Heart right ventricle (tissue), 16 donors: ENCODE data around the gene HEXD. TPM values are rescaled to one million over a fixed set of nuclear protein-coding genes. Genes with fewer than 3 reads are reported as not detected.

Source experiments
- ATAC-seq, 8 donors: fragments of 200-7000 bp; cut with Tn5 transposase; one replicate each; pipeline ENCODE4 v1.9.1; 2020; ENCODE audit warnings: mild to moderate bottlenecking in 8 of 8, moderate library complexity in 8 of 8, moderate number of reproducible peaks in 1 of 8
- DNase-seq, 2 donors: peaks; one replicate each; pipeline ENCODE4 v3.0.0-alpha.2; 2020
- H3K27ac ChIP-seq, 10 donors: fragments of 200-600 bp; sonication (generic) in 2 of 10; one replicate each; pipeline versions ENCODE4 v1.5.0 to v1.8.0; 2020 to 2022; ENCODE audit warnings: mild to moderate bottlenecking in 3 of 10
- H3K27me3 ChIP-seq, 7 donors: fragments of 200-600 bp; one replicate each; pipeline ENCODE4 v1.8.0; 2021 to 2022; ENCODE audit warnings: mild to moderate bottlenecking in 2 of 7
- H3K36me3 ChIP-seq, 9 donors: fragments of 200-600 bp; sonication (generic) in 1 of 9; one replicate each; pipeline versions ENCODE4 v1.5.0 to v1.8.0; 2020 to 2022; ENCODE audit warnings: mild to moderate bottlenecking in 2 of 9
- H3K4me1 ChIP-seq, 9 donors: fragments of 200-600 bp; sonication (generic) in 1 of 9; one replicate each; pipeline versions ENCODE4 v1.5.0 to v1.8.0; 2020 to 2022; ENCODE audit warnings: mild to moderate bottlenecking in 4 of 9
- H3K4me3 ChIP-seq, 10 donors: fragments of 200-600 bp; sonication (generic) in 2 of 10; one replicate each; pipeline versions ENCODE4 v1.5.0 to v1.8.0; 2020 to 2022; ENCODE audit warnings: mild to moderate bottlenecking in 7 of 10, moderate library complexity in 2 of 10
- H3K9me3 ChIP-seq, 11 donors: fragments of 200-600 bp in 10 of 11; sonication (generic) in 2 of 11; one replicate each; pipeline versions ENCODE4 v1.5.0 to v1.8.0; 2013 to 2022; ENCODE audit warnings: mild to moderate bottlenecking in 2 of 11, control low read depth in 1 of 11, moderate library complexity in 1 of 11
- WGBS, 2 donors: extraction: QIAGEN DNeasy Blood & Tissue Kit; methylation state at CpG; one replicate each; pipeline ENCODE4 v1.1.7; 2013; ENCODE audit warnings: inconsistent platforms in 1 of 2; 5-methylcytosine and 5-hydroxymethylcytosine counted together
- intact Hi-C, 10 donors: fragments of 100-400 bp; cut with DNase I; formaldehyde crosslinking; loops; one replicate each; pipeline versions ENCODE4 v1.11.1 to v1.14.2; 2022
- polyA plus RNA-seq, 2 donors: library from polyadenylated mRNA; stranded (reverse); fragments of 200-250 nt; gene quantifications; one replicate each; pipeline ENCODE4 v1.2.3, GENCODE V29; 2013
- total RNA-seq, 10 donors: library from RNA; stranded (reverse); fragmentation: NEBNext Ultra II Directional in 3 of 10; extraction: Animal tissue kit (Norgen Biotek cat#: 25700) in 3 of 10; gene quantifications; one replicate each; pipeline versions ENCODE4 v1.2.1 to v1.2.4, GENCODE V29; 2021 to 2023
- TF ChIP-seq, protein P1 (sequence below), 9 donors: fragments of 200-600 bp; sonication (generic) in 2 of 9; IDR thresholded peaks; one replicate each; pipeline versions ENCODE4 v1.5.0 to v1.8.0; 2021 to 2022; ENCODE audit warnings: antibody characterized with exemption in 9 of 9, mild to moderate bottlenecking in 5 of 9, moderate library complexity in 1 of 9
- donor health status: Arrhythmogenic right ventricular cardiomyopathy.
- donor health status: ischemic (EF 13 %, LVEDD 7.1; RV severe dilation, severe dysfunction).
- donor health status: healthy with polysubstance abuse.
- donor health status: DM: no; HTN: yes; CAD: no.
- donor health status: DM: no; HTN: no; CAD: no.
- donor health status: ischemic (EF 25% LVEDD 6.9; RV normal size, moderate dysfunction).
- donor health status: ischemic (EF 25% LVEDD 5.7; RV mildly dilated, moderate dysfunction).
- donor health status: healthy.
- donor health status: DM: yes; HTN: yes; CAD: no.
- donor health status: Ischemic cardiomyopathy.
- donor health status: ischemic (EF 35%, LVEDD 5.7; RV mildly dilated, moderate dysfunction).
- donor health status: nonischemic (EF 11% LVEDD 7.7; RV severe dilation, severe dysfunction).
- donor health status: DM: yes; HTN: yes; CAD: no.
- donor health status: PGD.
- donor health status: ischemic (EF 29% LVEDD 5.4; RV normal size, mild dysfunction).
- donor health status: nonischemic (EF 23%, LVEDD 6.1; RV moderate dilation, normal function).

The HEXD gene
- total and polyA plus RNA-seq, 12 donors = 9.4 to 53.3 (median 13.5) TPM

DNA sequence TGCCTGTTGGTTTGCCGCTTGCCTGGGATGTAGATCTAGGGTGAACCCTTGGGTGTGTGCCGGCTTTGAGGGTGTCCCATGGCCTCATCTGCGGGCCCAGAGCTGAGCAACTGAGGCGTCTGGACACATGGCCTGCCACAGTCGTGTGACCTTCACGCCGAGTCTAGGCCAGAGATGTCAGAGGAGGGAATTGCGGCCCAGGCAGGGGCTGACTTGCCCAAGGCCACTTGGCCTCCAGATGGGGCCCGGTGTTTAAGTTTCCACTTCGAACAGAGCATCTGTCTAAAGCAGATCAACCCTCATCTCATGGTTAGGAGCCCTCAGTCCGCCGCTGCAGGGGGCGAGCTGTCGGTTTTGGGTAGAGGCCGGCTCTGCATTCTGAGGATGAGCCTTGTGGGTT is 73.4 kb downstream of the HEXD start:
- peaks cover 6 to 36% (median 13%) of the 10 kb centered on the region in 9 donors for H3K4me1 ChIP-seq
- ATAC-seq (no peak), DNase-seq (no peak)
- H3K4me3 ChIP-seq = no peak overlapping the region
- no peaks in the 10 kb centered on the region for H3K9me3 ChIP-seq
- H3K27me3 ChIP-seq = no peaks in the 10 kb centered on the region
- 92 to 94% methylated on average over 15 of the region's 15 CpGs for WGBS, 2 donors
- TF ChIP-seq, protein P1, sequence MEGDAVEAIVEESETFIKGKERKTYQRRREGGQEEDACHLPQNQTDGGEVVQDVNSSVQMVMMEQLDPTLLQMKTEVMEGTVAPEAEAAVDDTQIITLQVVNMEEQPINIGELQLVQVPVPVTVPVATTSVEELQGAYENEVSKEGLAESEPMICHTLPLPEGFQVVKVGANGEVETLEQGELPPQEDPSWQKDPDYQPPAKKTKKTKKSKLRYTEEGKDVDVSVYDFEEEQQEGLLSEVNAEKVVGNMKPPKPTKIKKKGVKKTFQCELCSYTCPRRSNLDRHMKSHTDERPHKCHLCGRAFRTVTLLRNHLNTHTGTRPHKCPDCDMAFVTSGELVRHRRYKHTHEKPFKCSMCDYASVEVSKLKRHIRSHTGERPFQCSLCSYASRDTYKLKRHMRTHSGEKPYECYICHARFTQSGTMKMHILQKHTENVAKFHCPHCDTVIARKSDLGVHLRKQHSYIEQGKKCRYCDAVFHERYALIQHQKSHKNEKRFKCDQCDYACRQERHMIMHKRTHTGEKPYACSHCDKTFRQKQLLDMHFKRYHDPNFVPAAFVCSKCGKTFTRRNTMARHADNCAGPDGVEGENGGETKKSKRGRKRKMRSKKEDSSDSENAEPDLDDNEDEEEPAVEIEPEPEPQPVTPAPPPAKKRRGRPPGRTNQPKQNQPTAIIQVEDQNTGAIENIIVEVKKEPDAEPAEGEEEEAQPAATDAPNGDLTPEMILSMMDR (IDR thresholded peaks at IDR 0.05) = no peak
- peaks cover 0 to 30% (median 13%) of the 10 kb centered on the region in 9 donors for H3K36me3 ChIP-seq
- no peak overlapping the region for H3K27ac ChIP-seq
- intact Hi-C loops = loop anchor here in 4 of 10 donors (5.0 to 10.0 kb wide), 4 partner anchors 53 to 137 kb away; partner anchors contain the start of gene TEX19 (in 1 of the 4)

Other genes with a start within 250 kb of the HEXD start
- gene CCDC57, start 205.5 kb upstream of the HEXD start, total RNA-seq = 10 to 100 TPM in 8 of 10 donors, 1 to 10 TPM in 2; 7.0 to 16.2 (median 10.7) TPM
- 10 to 100 TPM in 1 of 2 donors, 1 to 10 TPM in 1; 9.4 to 34.5 TPM for gene CCDC57, start 205.5 kb upstream of the HEXD start, polyA plus RNA-seq
- gene SLC16A3, start 189.3 kb upstream of the HEXD start, total RNA-seq = 10 to 100 TPM in 5 of 10 donors, 1 to 10 TPM in 5; 4.8 to 65.3 (median 10.1) TPM
- gene SLC16A3, start 189.3 kb upstream of the HEXD start, polyA plus RNA-seq = 10 to 100 TPM in 1 of 2 donors, 1 to 10 TPM in 1; 8.4 to 33.6 TPM
- gene CSNK1D, start 144.6 kb upstream of the HEXD start, total RNA-seq = 10 to 100 TPM; 56.8 to 72.7 (median 67.8) TPM
- gene CSNK1D, start 144.6 kb upstream of the HEXD start, polyA plus RNA-seq = 10 to 100 TPM; 54.4 to 58.1 TPM
- 1 to 10 TPM in 2 of 10 donors, under 1 TPM in 7, not detected in 1; 0.15 to 6.0 (median 0.36) TPM for gene CD7, start 100.7 kb upstream of the HEXD start, total RNA-seq
- under 1 TPM; 0.66 to 0.81 TPM for gene CD7, start 100.7 kb upstream of the HEXD start, polyA plus RNA-seq
- gene SECTM1, start 84.6 kb upstream of the HEXD start, total RNA-seq = 10 to 100 TPM in 1 of 10 donors, 1 to 10 TPM in 9; 1.7 to 29.9 (median 3.9) TPM
- gene SECTM1, start 84.6 kb upstream of the HEXD start, polyA plus RNA-seq = 1 to 10 TPM; 2.7 to 3.2 TPM
- not detected for gene TEX19, start 59.1 kb upstream of the HEXD start, total RNA-seq
- gene TEX19, start 59.1 kb upstream of the HEXD start, polyA plus RNA-seq = not detected
- gene UTS2R, start 46.6 kb upstream of the HEXD start, total RNA-seq = 1 to 10 TPM in 7 of 10 donors, under 1 TPM in 3; 0.42 to 5.9 (median 1.4) TPM
- gene UTS2R, start 46.6 kb upstream of the HEXD start, polyA plus RNA-seq = under 1 TPM in 1 of 2 donors, not detected in 1; 0.04 TPM
- gene OGFOD3, start 239 bp downstream of the HEXD start, total RNA-seq = 10 to 100 TPM; 23.3 to 39.4 (median 31.1) TPM
- 10 to 100 TPM; 26.8 to 31.9 TPM for gene OGFOD3, start 239 bp downstream of the HEXD start, polyA plus RNA-seq
- 10 to 100 TPM; 13.4 to 56.6 (median 20.5) TPM for gene CYBC1, start 32.4 kb downstream of the HEXD start, total RNA-seq
- 10 to 100 TPM; 26.3 to 32.5 TPM for gene CYBC1, start 32.4 kb downstream of the HEXD start, polyA plus RNA-seq
- 10 to 100 TPM; 48.4 to 74.8 (median 60.4) TPM for gene NARF, start 40.4 kb downstream of the HEXD start, total RNA-seq
- 100 to 1,000 TPM in 1 of 2 donors, 10 to 100 TPM in 1; 68.7 to 179 TPM for gene NARF, start 40.4 kb downstream of the HEXD start, polyA plus RNA-seq
- gene FOXK2, start 101.4 kb downstream of the HEXD start, total RNA-seq = 10 to 100 TPM; 27.5 to 66.6 (median 31.0) TPM
- 10 to 100 TPM; 16.5 to 24.7 TPM for gene FOXK2, start 101.4 kb downstream of the HEXD start, polyA plus RNA-seq
- 10 to 100 TPM; 33.0 to 45.5 (median 39.7) TPM for gene WDR45B, start 230.1 kb downstream of the HEXD start, total RNA-seq
- 10 to 100 TPM; 23.3 to 43.8 TPM for gene WDR45B, start 230.1 kb downstream of the HEXD start, polyA plus RNA-seq